Endothelial cell of umbilical vein (primary cell): ENCODE data around the gene GRM7. TPM values are rescaled to one million over a fixed set of nuclear protein-coding genes. Genes with fewer than 3 reads are reported as not detected.

Experiments
- BruUV-seq: library from RNA; stranded (reverse); fragments of 400-500 nt; replicated peaks from 2 replicates; lab custom pipeline; 2021; lab: Mats Ljungman, UMichigan
- CTCF ChIA-PET: fragments of 300-600, 350-600 bp; sonication (Branson Sonifier 250); formaldehyde crosslinking; loops from one replicate; lab custom pipeline; 2021; ENCODE audit warnings: antibody characterized with exemption, inconsistent platforms; lab: Charles Lee
- POLR2A ChIA-PET: fragments of 300-600, 350-600 bp; sonication (Branson Sonifier 250); formaldehyde crosslinking; loops from one replicate; lab custom pipeline; 2021; ENCODE audit warnings: antibody characterized with exemption, inconsistent platforms; lab: Charles Lee
- DNase-seq: peaks from one replicate; pipeline ENCODE4 v3.0.0-alpha.2; 2011; ENCODE audit warnings: low read depth, low spot score
- FAIRE-seq: peaks from 2 replicates; lab custom pipeline; 2011; peaks lifted over from hg19 to GRCh38; lab: Jason Lieb, UNC
- H2AFZ ChIP-seq: 2 replicates; pipeline ENCODE4 v1.6.0; 2012; ENCODE audit warnings: low read depth, low read length, control low read depth, inconsistent platforms
- H3K27ac ChIP-seq: 2 replicates; pipeline ENCODE4 v1.5.1; 2011; ENCODE audit warnings: low read depth, mild to moderate bottlenecking, control low read depth, low read length, moderate library complexity; ENCODE audit not compliant: insufficient read depth
- H3K27me3 ChIP-seq, 2 experiments: 2 replicates each; pipeline versions ENCODE4 v1.6.0 to v1.6.1; 2011; ENCODE audit warnings: low read length in 2 of 2, mixed read lengths in 1 of 2; ENCODE audit not compliant: control insufficient read depth in 2 of 2, insufficient read depth in 2 of 2
- H3K36me3 ChIP-seq, 2 experiments: 2 replicates in 1 of 2; 3 replicates in 1 of 2; pipeline ENCODE4 v1.5.1; 2011; ENCODE audit warnings: low read length in 2 of 2, mild to moderate bottlenecking in 1 of 2, moderate library complexity in 1 of 2; ENCODE audit not compliant: control insufficient read depth in 2 of 2, insufficient read depth in 2 of 2; ENCODE audit errors: extremely low read depth in 1 of 2
- H3K4me1 ChIP-seq: 3 replicates; pipeline ENCODE4 v1.5.1; 2011; ENCODE audit warnings: mild to moderate bottlenecking, low read length; ENCODE audit not compliant: control insufficient read depth, insufficient read depth; ENCODE audit errors: extremely low read depth
- H3K4me2 ChIP-seq: 2 replicates; pipeline ENCODE4 v1.6.1; 2011; ENCODE audit warnings: low read length, control low read depth, mixed read lengths; ENCODE audit not compliant: insufficient read depth
- H3K4me3 ChIP-seq, 3 experiments: fragments of 200-600 bp in 1 of 3; sonication (generic), shearing (Covaris generic) in 1 of 3; replicated peaks in 1 of 3; 2 replicates each; pipeline ENCODE4 v1.5.1; 2011 to 2016; ENCODE audit warnings: control low read depth in 3 of 3, low read length in 3 of 3, mild to moderate bottlenecking in 2 of 3, inconsistent platforms in 1 of 3, low read depth in 1 of 3, moderate library complexity in 1 of 3; ENCODE audit not compliant: insufficient read depth in 1 of 3
- H3K79me2 ChIP-seq: 2 replicates; pipeline ENCODE4 v1.6.0; 2012; ENCODE audit warnings: low read length, inconsistent platforms; ENCODE audit not compliant: control insufficient read depth, insufficient read depth
- H3K9ac ChIP-seq: replicated peaks from 2 replicates; pipeline ENCODE3; 2011; ENCODE audit warnings: low read length, control low read depth; ENCODE audit not compliant: insufficient read depth; ENCODE audit errors: extremely low read depth
- H3K9me1 ChIP-seq: replicated peaks from 3 replicates; pipeline ENCODE4 v1.6.0; 2011; ENCODE audit warnings: mild to moderate bottlenecking, low read length; ENCODE audit not compliant: control insufficient read depth, insufficient read depth; ENCODE audit errors: extremely low read depth
- H3K9me3 ChIP-seq: replicated peaks from 2 replicates; pipeline ENCODE4 v1.5.1; 2012; ENCODE audit warnings: low read length, inconsistent platforms; ENCODE audit not compliant: control insufficient read depth, insufficient read depth
- H4K20me1 ChIP-seq: replicated peaks from 2 replicates; pipeline ENCODE3; 2011; ENCODE audit warnings: mild to moderate bottlenecking, low read length; ENCODE audit not compliant: control insufficient read depth, insufficient read depth; ENCODE audit errors: extremely low read depth
- EZH2 ChIP-seq: IDR thresholded peaks from 2 replicates; pipeline ENCODE4 v1.6.1; 2012; ENCODE audit warnings: borderline replicate concordance, low read depth, mild to moderate bottlenecking, moderate library complexity, low read length, inconsistent platforms; ENCODE audit not compliant: severe bottlenecking
- FOS ChIP-seq: IDR thresholded peaks from 2 replicates; pipeline ENCODE4 v1.6.1; 2011; ENCODE audit warnings: mild to moderate bottlenecking, low read length, moderate library complexity, borderline replicate concordance; ENCODE audit not compliant: insufficient read depth
- GATA2 ChIP-seq: IDR thresholded peaks from 2 replicates; pipeline ENCODE4 v1.7.0; 2011; ENCODE audit warnings: low read depth, mild to moderate bottlenecking, moderate library complexity, mixed read lengths, low read length; ENCODE audit not compliant: insufficient read length, insufficient read depth
- JUN ChIP-seq: IDR thresholded peaks from 2 replicates; pipeline ENCODE4 v1.6.1; 2011; ENCODE audit warnings: borderline replicate concordance, low read depth; ENCODE audit not compliant: insufficient read length, insufficient read depth
- MYC ChIP-seq: IDR thresholded peaks from one replicate; pipeline ENCODE4 v1.6.1; 2011; ENCODE audit warnings: mild to moderate bottlenecking, low read depth, low read length
- POLR2A ChIP-seq: IDR thresholded peaks from 2 replicates; pipeline ENCODE4 v1.6.1; 2012; ENCODE audit warnings: low read depth, mild to moderate bottlenecking, control low read depth, low read length
- POLR2AphosphoS5 ChIP-seq: IDR thresholded peaks from 2 replicates; pipeline ENCODE4 v1.6.1; 2012; ENCODE audit warnings: low read depth, mild to moderate bottlenecking, control low read depth, low read length, moderate library complexity; ENCODE audit not compliant: insufficient read depth
- dilution Hi-C: fragments of 300-500 bp; cut with MboI; formaldehyde crosslinking; loops from one replicate; pipeline ENCODE4 v1.15.0; 2019; ENCODE audit warnings: low sequenced_read_pairs; ENCODE audit not compliant: extremely low pct_ligation_motif_present
- intact Hi-C: fragments of 100-400 bp; cut with micrococcal nuclease; formaldehyde crosslinking; loops from one replicate; pipeline ENCODE4 v1.10.0; 2022
- polyA plus RNA-seq, 4 experiments: library from polyadenylated mRNA; depleted of rRNA in 3 of 4; stranded (reverse) in 3 of 4; unstranded in 1 of 4; fragments of >200 nt; gene quantifications; 2 replicates each; pipeline versions ENCODE4 v1.2.1 to v1.2.3, GENCODE V29; 2011 to 2012; ENCODE audit warnings: missing spikeins in 1 of 4
- total RNA-seq: library from RNA; stranded (reverse); gene quantifications from 2 replicates; pipeline ENCODE4 v1.2.3, GENCODE V29; 2021
- TF ChIP-seq, protein P1 (sequence below), 2 donors: IDR thresholded peaks; 1 replicate in 1 of 2; 2 replicates in 1 of 2; pipeline ENCODE4 v1.5.1; 2011; ENCODE audit warnings: low read length in 2 of 2, mild to moderate bottlenecking in 2 of 2, moderate library complexity in 2 of 2, control low read depth in 1 of 2, inconsistent platforms in 1 of 2, low read depth in 1 of 2; ENCODE audit not compliant: insufficient read depth in 1 of 2; ENCODE audit errors: extremely low read depth in 1 of 2
- TF ChIP-seq, protein P2 (sequence below): IDR thresholded peaks from 2 replicates; pipeline ENCODE4 v1.6.1; 2011; ENCODE audit not compliant: insufficient read depth, insufficient read length

The GRM7 gene
- total and polyA plus RNA-seq, 2 donors (not counting 3 experiments of a cell fraction or from before 2014, with no cell fraction given), result 0.12 TPM; not detected in 1

DNA sequence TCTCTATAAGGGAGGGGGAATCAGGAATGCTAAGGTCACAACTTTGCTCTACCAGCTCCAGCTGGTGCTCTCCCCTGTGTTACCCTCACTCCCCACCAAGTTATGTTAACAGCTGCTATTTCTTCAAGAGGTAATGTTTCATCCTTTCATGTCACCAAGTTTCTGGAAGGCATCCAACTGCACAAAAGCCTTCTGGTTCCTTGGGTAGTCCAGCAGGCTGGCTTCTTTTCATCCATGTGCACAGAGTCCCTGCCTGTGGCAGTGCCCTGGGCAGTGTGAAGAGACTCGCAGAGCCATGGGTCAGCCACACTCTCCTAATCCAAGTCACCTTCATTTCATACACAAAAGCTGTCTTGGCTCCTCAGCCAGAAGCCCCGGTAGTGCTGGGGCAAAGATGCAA lies 903.2 kb downstream of the GRM7 start:
- ChIA-PET POLR2A (no interaction called here), CTCF (no interaction called here)
- Histone ChIP-seq H3K27ac (no peak overlapping the region), H3K4me1 (no peaks in the 10 kb centered on the region), H3K9me3 (no peaks in the 10 kb centered on the region), H2AFZ (no peak overlapping the region), H3K9ac (no peak overlapping the region), H3K9me1 (no peaks in the 10 kb centered on the region), H3K27me3 (no peaks in the 10 kb centered on the region), H4K20me1 (no peaks in the 10 kb centered on the region), H3K79me2 (no peaks in the 10 kb centered on the region), H3K4me2 (no peak overlapping the region), H3K4me3 (no peak overlapping the region), H3K36me3 (no peaks in the 10 kb centered on the region)
- BruUV-seq, result no TSS peak
- FAIRE-seq (no peak), DNase-seq (no peak)
- TF ChIP-seq EZH2, result no peak
- no peak for TF ChIP-seq JUN
- TF ChIP-seq, protein P1, sequence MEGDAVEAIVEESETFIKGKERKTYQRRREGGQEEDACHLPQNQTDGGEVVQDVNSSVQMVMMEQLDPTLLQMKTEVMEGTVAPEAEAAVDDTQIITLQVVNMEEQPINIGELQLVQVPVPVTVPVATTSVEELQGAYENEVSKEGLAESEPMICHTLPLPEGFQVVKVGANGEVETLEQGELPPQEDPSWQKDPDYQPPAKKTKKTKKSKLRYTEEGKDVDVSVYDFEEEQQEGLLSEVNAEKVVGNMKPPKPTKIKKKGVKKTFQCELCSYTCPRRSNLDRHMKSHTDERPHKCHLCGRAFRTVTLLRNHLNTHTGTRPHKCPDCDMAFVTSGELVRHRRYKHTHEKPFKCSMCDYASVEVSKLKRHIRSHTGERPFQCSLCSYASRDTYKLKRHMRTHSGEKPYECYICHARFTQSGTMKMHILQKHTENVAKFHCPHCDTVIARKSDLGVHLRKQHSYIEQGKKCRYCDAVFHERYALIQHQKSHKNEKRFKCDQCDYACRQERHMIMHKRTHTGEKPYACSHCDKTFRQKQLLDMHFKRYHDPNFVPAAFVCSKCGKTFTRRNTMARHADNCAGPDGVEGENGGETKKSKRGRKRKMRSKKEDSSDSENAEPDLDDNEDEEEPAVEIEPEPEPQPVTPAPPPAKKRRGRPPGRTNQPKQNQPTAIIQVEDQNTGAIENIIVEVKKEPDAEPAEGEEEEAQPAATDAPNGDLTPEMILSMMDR (IDR thresholded peaks at IDR 0.05; ENCODE audit: extremely low read depth in 1 of 2, insufficient read depth in 1 of 2, low read depth in 1 of 2, low read length in 2 of 2), result no peak
- no peak for TF ChIP-seq MYC
- no peak for TF ChIP-seq GATA2
- TF ChIP-seq POLR2A, result no peak
- intact Hi-C loops (no loop called here), dilution Hi-C loops (no loop called here)

DNA sequence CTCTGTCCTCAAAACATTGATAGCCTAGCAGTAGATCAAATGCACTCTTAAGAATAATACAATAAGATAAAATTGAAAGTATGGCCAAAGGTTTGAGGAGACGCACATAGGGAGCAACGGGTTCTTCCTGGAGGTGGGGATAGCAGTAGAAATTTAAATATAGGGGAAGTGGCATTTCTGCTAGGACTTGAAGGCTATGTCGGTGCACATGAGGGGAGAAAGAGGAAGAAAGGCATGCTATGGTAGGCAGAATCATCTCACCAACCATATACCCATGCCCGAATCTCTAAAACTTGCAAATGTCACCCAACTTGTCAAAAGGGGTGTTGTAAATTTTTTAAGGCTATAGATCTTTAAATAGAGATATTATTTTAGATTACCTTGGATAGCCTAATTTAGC lies 905.6 kb downstream of the GRM7 start:
- Histone ChIP-seq H3K4me3 (no peak overlapping the region), H3K9me3 (no peaks in the 10 kb centered on the region), H4K20me1 (no peaks in the 10 kb centered on the region), H3K9ac (no peak overlapping the region), H3K4me2 (no peak overlapping the region), H3K27ac (no peak overlapping the region), H3K79me2 (no peaks in the 10 kb centered on the region), H3K9me1 (no peaks in the 10 kb centered on the region), H3K27me3 (no peaks in the 10 kb centered on the region), H3K4me1 (no peaks in the 10 kb centered on the region), H3K36me3 (no peaks in the 10 kb centered on the region), H2AFZ (no peak overlapping the region)
- ChIA-PET POLR2A (no interaction called here), CTCF (no interaction called here)
- no TSS peak for BruUV-seq
- dilution Hi-C loops (no loop called here), intact Hi-C loops (no loop called here)
- no peak for DNase-seq
- no peak for FAIRE-seq
- TF ChIP-seq JUN (no peak), EZH2 (no peak), FOS (no peak), POLR2AphosphoS5 (no peak), GATA2 (no peak), POLR2A (no peak), MYC (no peak)
- TF ChIP-seq, protein P2, sequence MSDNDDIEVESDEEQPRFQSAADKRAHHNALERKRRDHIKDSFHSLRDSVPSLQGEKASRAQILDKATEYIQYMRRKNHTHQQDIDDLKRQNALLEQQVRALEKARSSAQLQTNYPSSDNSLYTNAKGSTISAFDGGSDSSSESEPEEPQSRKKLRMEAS, result no peak
- TF ChIP-seq, protein P1 (IDR thresholded peaks at IDR 0.05; ENCODE audit: extremely low read depth in 1 of 2, insufficient read depth in 1 of 2, low read depth in 1 of 2, low read length in 2 of 2), result no peak
